GM19238 (cell line): ENCODE data around the gene AP1S2.
"Not testable (repeated sequence)": the region's sequence is repeated elsewhere in the genome, so short reads cannot be mapped to it uniquely, and the experiment has no call there.

Experiments used
- DNase-seq: peaks from one replicate; pipeline ENCODE4 v3.0.0; 2011; ENCODE audit warnings: low spot score; ENCODE audit not compliant: insufficient read length

AP1S2 gene

DNA sequence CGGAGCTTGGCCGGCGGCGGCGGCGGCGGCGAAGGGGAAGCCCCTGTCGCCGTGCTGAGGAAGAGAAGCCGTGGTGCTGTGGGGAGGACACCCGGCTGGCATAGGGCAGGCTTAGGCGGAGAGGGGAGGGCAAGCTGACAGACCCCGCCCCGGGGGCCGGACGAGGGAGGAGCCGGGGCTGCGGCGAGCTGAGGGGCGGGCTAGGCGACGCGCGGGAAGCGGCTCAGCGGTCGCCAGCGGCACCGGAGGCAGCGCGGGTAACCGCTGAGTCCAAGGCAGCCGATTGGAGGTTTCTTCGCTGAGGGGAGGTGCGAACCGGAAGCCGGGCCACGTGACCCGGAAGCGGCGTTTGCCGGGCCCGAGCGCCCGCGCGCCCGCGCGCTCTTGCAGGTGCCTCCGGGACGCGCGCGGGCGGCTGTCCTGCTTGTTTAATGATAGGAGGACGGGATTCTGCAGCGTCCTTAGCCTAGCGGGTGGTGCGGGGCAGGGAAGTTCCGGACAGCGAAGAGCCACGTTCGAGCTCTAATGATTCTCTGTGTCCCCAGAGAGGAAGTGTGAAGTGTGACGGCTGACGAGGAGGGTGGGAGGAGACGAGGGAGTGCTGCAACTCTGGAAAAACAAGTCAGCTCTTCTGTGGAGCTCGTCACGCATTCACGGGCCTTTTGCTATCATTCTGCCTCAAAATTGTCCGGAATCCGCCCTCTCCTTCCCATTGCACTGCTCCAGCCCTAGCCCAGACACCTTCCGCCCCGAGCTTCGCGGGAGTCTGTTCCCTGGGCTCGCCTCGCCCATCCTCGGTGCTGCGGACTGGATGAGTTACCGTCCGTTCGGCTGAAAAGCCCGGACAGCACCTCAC lies at the start of gene AP1S2:
Gene AP1S2 (minus strand): TSS at position 102 of the 856 bp plus-strand sequence. CDS start 2,289 bp downstream, outside the sequence.
- peak; percentile 84 for DNase-seq

GRCh38 chrX:15903186-15903681 lies 48.6 kb upstream of the AP1S2 start:
- DNase-seq, result peak; percentile 14

- no peak for DNase-seq
These were observed 40.7 kb upstream of the AP1S2 start for GRCh38 chrX:15895334-15895733.

GRCh38 chrX:15894724-15895123 lies 40.1 kb upstream of the AP1S2 start:
- no peak for DNase-seq

GRCh38 chrX:15890463-15890862 lies 35.9 kb upstream of the AP1S2 start:
- DNase-seq, result no peak

- DNase-seq, result no peak
These were observed 33.4 kb upstream of the AP1S2 start for GRCh38 chrX:15888062-15888461.

- no peak for DNase-seq
These were observed 28.9 kb upstream of the AP1S2 start for GRCh38 chrX:15883540-15883863.

- DNase-seq, result no peak
These were observed 28.3 kb upstream of the AP1S2 start for GRCh38 chrX:15882704-15883539.

GRCh38 chrX:15881381-15881897 lies 26.8 kb upstream of the AP1S2 start:
- no peak for DNase-seq

- DNase-seq, result not testable (repeated sequence)
These were observed 23.3 kb upstream of the AP1S2 start for GRCh38 chrX:15877914-15878313.

GRCh38 chrX:15877380-15877779 lies 22.8 kb upstream of the AP1S2 start:
- no peak for DNase-seq

GRCh38 chrX:15874672-15875071 lies 20.1 kb upstream of the AP1S2 start:
- no peak for DNase-seq

GRCh38 chrX:15873566-15873965 lies 19.0 kb upstream of the AP1S2 start:
- DNase-seq, result no peak

DNA sequence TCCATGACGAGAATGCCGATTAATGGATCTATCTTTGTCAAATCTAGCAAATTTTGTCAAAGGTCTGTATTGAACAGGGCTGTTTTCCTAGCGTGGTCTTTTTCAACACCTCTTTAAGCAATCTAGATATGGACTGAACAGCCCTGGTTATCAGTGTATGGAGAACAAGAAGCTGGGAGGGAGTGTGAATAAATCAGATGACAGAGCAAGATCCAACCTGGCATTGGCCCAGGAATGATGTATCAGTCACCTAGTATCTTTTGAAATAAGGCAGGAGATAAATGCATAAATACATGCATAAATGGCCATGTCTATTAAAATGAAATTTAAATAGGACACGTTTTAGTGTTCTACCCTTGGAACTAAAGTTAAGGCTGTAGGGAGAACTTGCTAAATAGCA lies 15.7 kb upstream of the AP1S2 start:
- DNase-seq, result no peak

DNA sequence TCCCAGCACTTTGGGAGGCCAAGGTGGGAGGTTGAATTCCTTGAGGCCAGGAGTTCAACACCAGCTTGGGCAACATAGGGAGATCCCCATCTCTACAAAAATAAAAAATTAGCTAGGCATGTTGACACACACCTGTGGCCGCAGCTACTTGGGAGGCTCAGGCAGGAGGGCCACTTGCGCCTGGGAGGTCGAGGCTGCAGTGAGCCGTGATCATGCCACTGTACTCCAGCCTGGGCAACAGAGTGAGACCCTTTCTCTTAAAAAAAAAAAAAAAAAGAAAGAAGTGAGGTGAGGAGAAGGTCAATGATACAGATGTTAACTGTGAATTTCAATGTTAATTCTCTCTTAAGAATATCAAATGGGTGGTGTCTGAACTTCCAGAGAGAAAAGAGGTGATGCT lies 15.1 kb upstream of the AP1S2 start:
- DNase-seq, result no peak

GRCh38 chrX:15866147-15866546 lies 11.5 kb upstream of the AP1S2 start:
- DNase-seq, result no peak

DNA sequence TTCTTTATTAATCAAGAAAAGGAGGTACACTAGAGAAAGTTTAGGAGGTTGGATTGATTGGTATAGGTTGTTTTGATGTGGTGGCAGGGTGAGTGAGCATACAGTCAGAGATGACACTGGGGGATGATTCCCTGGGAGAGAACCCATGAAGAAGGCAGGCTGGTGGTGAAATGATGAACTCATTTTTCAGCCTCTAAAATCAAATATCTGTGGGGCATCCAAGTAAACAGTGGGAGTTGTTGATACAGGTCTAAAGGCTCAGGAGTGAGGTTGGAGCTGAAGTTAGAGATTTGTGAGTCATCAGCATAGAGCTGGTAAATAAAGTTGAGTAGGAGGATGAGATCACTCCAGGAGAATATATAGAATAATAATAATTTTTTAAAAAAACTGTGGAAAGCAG lies 10.0 kb upstream of the AP1S2 start:
- DNase-seq, result no peak

- DNase-seq, result no peak
These were observed 9.4 kb upstream of the AP1S2 start for GRCh38 chrX:15864023-15864422.

DNA sequence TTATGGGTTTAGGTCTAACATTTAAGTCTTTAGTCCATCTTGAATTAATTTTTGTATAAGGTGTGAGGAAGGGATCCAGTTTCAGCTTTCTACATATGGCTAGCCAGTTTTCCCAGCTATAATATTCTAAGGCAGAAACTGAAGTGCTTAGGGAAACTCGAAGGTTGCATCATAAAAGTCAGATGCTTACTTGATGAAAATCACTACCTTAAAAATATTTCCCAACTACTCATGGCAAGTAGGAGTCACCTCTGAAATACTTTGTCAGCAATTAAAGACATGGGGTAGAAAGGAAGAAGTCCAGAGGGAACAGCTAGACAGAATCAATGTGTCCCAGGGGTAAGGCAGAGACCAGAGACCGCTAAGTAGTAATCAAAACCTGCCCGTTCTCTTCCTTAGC lies 6.3 kb upstream of the AP1S2 start:
- no peak for DNase-seq

DNA sequence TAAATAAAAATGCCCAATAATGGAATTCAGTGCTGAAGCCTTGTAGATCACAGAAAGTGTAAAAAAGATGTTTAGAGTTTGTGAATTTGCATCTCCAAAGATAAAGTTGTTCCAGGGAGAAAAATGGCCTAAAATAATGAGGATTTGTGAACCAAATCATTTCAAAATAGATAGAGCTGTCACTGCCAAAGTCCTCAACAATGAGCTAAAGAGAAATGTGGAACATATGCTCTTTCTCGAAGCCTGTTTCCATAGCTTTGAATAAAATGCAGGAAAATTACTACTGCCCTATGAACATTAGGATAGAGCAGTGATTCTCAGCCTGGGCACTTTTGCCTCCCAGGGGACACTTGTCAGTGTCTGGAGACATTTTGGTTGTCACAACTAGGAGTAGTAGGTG lies 3.4 kb upstream of the AP1S2 start:
- DNase-seq, result no peak

GRCh38 chrX:15856636-15857035 lies 2.0 kb upstream of the AP1S2 start:
- DNase-seq, result no peak

- no peak for DNase-seq
These were observed 1.6 kb upstream of the AP1S2 start for GRCh38 chrX:15856222-15856587.
